Astrocyte (in vitro differentiated cells and primary cell): ENCODE measurements around the gene SSU72. TPM values are rescaled to one million over a fixed set of nuclear protein-coding genes. Genes with fewer than 3 reads are reported as not detected.
"Not testable (repeated sequence)": the region's sequence is repeated elsewhere in the genome, so short reads cannot be mapped to it uniquely, and the experiment has no call there.

Experiments used
- DNase-seq: peaks from one replicate; pipeline ENCODE4 v3.0.0-alpha.2; 2010; ENCODE audit warnings: low read depth
- FAIRE-seq: peaks from 2 replicates; lab custom pipeline; 2011; peaks lifted over from hg19 to GRCh38; lab: Jason Lieb, UNC
- H2AFZ ChIP-seq: 2 replicates; pipeline ENCODE4 v1.6.0; 2012; ENCODE audit warnings: low read depth, low read length, inconsistent platforms
- H3K27ac ChIP-seq: 2 replicates; pipeline ENCODE4 v1.5.1; 2011; ENCODE audit warnings: low read depth, low read length, inconsistent platforms
- H3K27me3 ChIP-seq: 2 replicates; pipeline ENCODE4 v1.6.0; 2011; ENCODE audit warnings: low read length, inconsistent platforms; ENCODE audit not compliant: insufficient read depth
- H3K36me3 ChIP-seq: 2 replicates; pipeline ENCODE4 v1.5.1; 2011; ENCODE audit warnings: low read length, inconsistent platforms; ENCODE audit not compliant: insufficient read depth
- H3K4me1 ChIP-seq: 2 replicates; pipeline ENCODE4 v1.5.1; 2011; ENCODE audit warnings: low read length, inconsistent platforms; ENCODE audit not compliant: insufficient read depth
- H3K4me2 ChIP-seq: 2 replicates; pipeline ENCODE4 v1.6.0; 2012; ENCODE audit warnings: low read length, inconsistent platforms
- H3K4me3 ChIP-seq: 2 replicates; pipeline ENCODE4 v1.5.1; 2011; ENCODE audit warnings: low read depth, mild to moderate bottlenecking, low read length, inconsistent platforms; ENCODE audit not compliant: insufficient read depth
- H3K79me2 ChIP-seq: 2 replicates; pipeline ENCODE4 v1.6.0; 2012; ENCODE audit warnings: mild to moderate bottlenecking, low read length, inconsistent platforms; ENCODE audit not compliant: insufficient read depth
- H3K9ac ChIP-seq: 2 replicates; pipeline ENCODE4 v1.6.0; 2012; ENCODE audit warnings: mild to moderate bottlenecking, low read length, inconsistent platforms
- H3K9me3 ChIP-seq: 2 replicates; pipeline ENCODE4 v1.5.1; 2012; ENCODE audit warnings: low read depth, mild to moderate bottlenecking, low read length, inconsistent platforms; ENCODE audit not compliant: insufficient read depth
- H4K20me1 ChIP-seq: 2 replicates; pipeline ENCODE4 v1.6.0; 2012; ENCODE audit warnings: low read length, inconsistent platforms; ENCODE audit not compliant: insufficient read depth
- H3K27ac Mint-ChIP-seq: one replicate; pipeline ENCODE4 v1.8.0; 2021; ENCODE audit warnings: mild to moderate bottlenecking, mixed read lengths; ENCODE audit not compliant: unreplicated experiment
- H3K27me3 Mint-ChIP-seq: one replicate; pipeline ENCODE4 v1.8.0; 2021; ENCODE audit warnings: low read depth, mixed read lengths; ENCODE audit not compliant: unreplicated experiment
- H3K36me3 Mint-ChIP-seq: one replicate; pipeline ENCODE4 v1.8.0; 2021; ENCODE audit warnings: low read depth, mixed read lengths; ENCODE audit not compliant: unreplicated experiment
- H3K4me1 Mint-ChIP-seq: one replicate; pipeline ENCODE4 v1.8.0; 2021; ENCODE audit warnings: low read depth, mixed read lengths; ENCODE audit not compliant: unreplicated experiment
- H3K4me3 Mint-ChIP-seq: one replicate; pipeline ENCODE4 v1.8.0; 2021; ENCODE audit warnings: mild to moderate bottlenecking, moderate library complexity, mixed read lengths; ENCODE audit not compliant: unreplicated experiment
- H3K9me3 Mint-ChIP-seq: one replicate; pipeline ENCODE4 v1.8.0; 2021; ENCODE audit warnings: mild to moderate bottlenecking, mixed read lengths; ENCODE audit not compliant: unreplicated experiment
- CTCF ChIP-seq: IDR thresholded peaks from 2 replicates; pipeline ENCODE4 v1.5.1; 2011; ENCODE audit warnings: low read depth, mild to moderate bottlenecking, inconsistent platforms, low read length, moderate library complexity; ENCODE audit not compliant: insufficient read depth
- EZH2 ChIP-seq: IDR thresholded peaks from 2 replicates; pipeline ENCODE4 v1.6.1; 2012; ENCODE audit warnings: mild to moderate bottlenecking, low read length, inconsistent platforms; ENCODE audit not compliant: insufficient read depth
- total RNA-seq: library from RNA; stranded (reverse); gene quantifications from 2 replicates; pipeline ENCODE4 v1.2.1, GENCODE V29; 2021

SSU72 gene
- total RNA-seq, 1 donor from 2014 or later: 145 TPM

GRCh38 chr1:1508775-1509464 is 65.7 kb downstream of the SSU72 start:
- not testable (repeated sequence) for FAIRE-seq, H3K9me3 ChIP-seq, H2AFZ ChIP-seq, H4K20me1 ChIP-seq, H3K27ac Mint-ChIP-seq, H3K36me3 Mint-ChIP-seq, H3K27me3 Mint-ChIP-seq, H3K4me3 Mint-ChIP-seq, H3K4me2 ChIP-seq, H3K27ac ChIP-seq, H3K4me1 Mint-ChIP-seq, H3K9ac ChIP-seq, H3K9me3 Mint-ChIP-seq, H3K4me1 ChIP-seq, H3K27me3 ChIP-seq, H3K36me3 ChIP-seq, H3K4me3 ChIP-seq, DNase-seq
- H3K79me2 ChIP-seq: peaks cover 12% of the 10 kb centered on the region

GRCh38 chr1:1507305-1507704 is 67.4 kb downstream of the SSU72 start:
- no peak overlapping the region for H3K4me3 ChIP-seq
- peak overlapping the region; percentile 1 for H3K4me3 Mint-ChIP-seq
- peak; percentile 23 for DNase-seq
- no peaks in the 10 kb centered on the region for H3K27me3 ChIP-seq
- H3K27me3 Mint-ChIP-seq: no peaks in the 10 kb centered on the region
- H3K9me3 ChIP-seq: no peaks in the 10 kb centered on the region
- H3K4me1 Mint-ChIP-seq: peaks cover 5% of the 10 kb centered on the region
- no peak overlapping the region for H3K27ac ChIP-seq
- H3K36me3 ChIP-seq: no peaks in the 10 kb centered on the region
- H3K9me3 Mint-ChIP-seq: no peaks in the 10 kb centered on the region
- TF ChIP-seq CTCF: no peak
- TF ChIP-seq EZH2: no peak
- H3K4me1 ChIP-seq: peaks cover 7% of the 10 kb centered on the region
- FAIRE-seq: no peak
- peaks cover 6% of the 10 kb centered on the region for H3K36me3 Mint-ChIP-seq
- H2AFZ ChIP-seq: no peak overlapping the region
- no peaks in the 10 kb centered on the region for H4K20me1 ChIP-seq
- H3K79me2 ChIP-seq: peaks cover 6% of the 10 kb centered on the region
- no peak overlapping the region for H3K27ac Mint-ChIP-seq
- H3K9ac ChIP-seq: no peak overlapping the region
- H3K4me2 ChIP-seq: no peak overlapping the region

- not testable (repeated sequence) for H3K4me1 Mint-ChIP-seq, H3K36me3 ChIP-seq, FAIRE-seq, H3K4me3 Mint-ChIP-seq, H3K9ac ChIP-seq, DNase-seq, H3K9me3 Mint-ChIP-seq, H3K36me3 Mint-ChIP-seq, H3K4me1 ChIP-seq, H3K4me2 ChIP-seq, H3K79me2 ChIP-seq, H3K27ac ChIP-seq, H3K27me3 Mint-ChIP-seq, H3K27ac Mint-ChIP-seq, H2AFZ ChIP-seq, H3K4me3 ChIP-seq, H4K20me1 ChIP-seq, H3K27me3 ChIP-seq, H3K9me3 ChIP-seq
Observed at GRCh38 chr1:1505801-1506200, 68.9 kb downstream of the SSU72 start.

GRCh38 chr1:1505366-1505798 is 69.3 kb downstream of the SSU72 start:
- H3K9ac ChIP-seq, H3K36me3 ChIP-seq, H3K27me3 ChIP-seq, H2AFZ ChIP-seq, H3K4me1 Mint-ChIP-seq, H3K27me3 Mint-ChIP-seq, H3K79me2 ChIP-seq, FAIRE-seq, H3K4me3 ChIP-seq, H3K27ac ChIP-seq, H3K9me3 Mint-ChIP-seq, H3K4me1 ChIP-seq, H3K27ac Mint-ChIP-seq, H4K20me1 ChIP-seq, H3K4me3 Mint-ChIP-seq, H3K36me3 Mint-ChIP-seq, H3K4me2 ChIP-seq, H3K9me3 ChIP-seq, DNase-seq: not testable (repeated sequence)
